Gastrocnemius medialis (tissue), 4 donors: ENCODE measurements around the gene EPB41L4B.

Source experiments
- POLR2A ChIP-seq, 2 donors: fragments of 450-650 bp; IDR thresholded peaks; one replicate each; pipeline ENCODE4 v1.6.1; 2017; ENCODE audit warnings: antibody characterized with exemption in 2 of 2, mild to moderate bottlenecking in 2 of 2, moderate library complexity in 2 of 2
- TF ChIP-seq, protein P1 (sequence below), 5 experiments: fragments of 450-650 bp in 3 of 5; fragments of 200-600 bp in 2 of 5; sonication (generic) in 2 of 5; IDR thresholded peaks in 4 of 5; conservative IDR thresholded peaks in 1 of 5; 1 replicate in 4 of 5; 2 replicates in 1 of 5; pipeline ENCODE4 v1.5.1; 2016 to 2019; ENCODE audit warnings: antibody characterized with exemption in 5 of 5, mild to moderate bottlenecking in 3 of 5, moderate library complexity in 3 of 5

DNA sequence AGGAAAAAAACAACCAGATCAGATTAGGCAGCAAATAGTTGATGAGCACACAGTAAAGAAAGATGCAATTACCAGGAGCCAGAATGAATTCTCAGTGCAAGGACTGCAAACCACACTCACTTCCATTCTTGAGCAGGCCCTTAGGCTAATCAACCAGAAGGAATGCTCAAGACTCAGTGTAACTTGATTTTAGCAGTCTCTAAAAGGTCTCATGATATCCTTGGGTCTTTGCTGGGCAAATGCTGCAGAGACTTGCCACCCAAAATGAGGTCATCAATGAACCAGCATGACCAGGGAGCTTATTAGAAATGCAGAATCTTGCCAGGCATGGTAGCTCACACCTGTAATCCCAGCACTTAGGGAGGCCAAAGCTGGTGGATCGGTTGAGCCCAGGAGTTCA is 181.0 kb downstream of the EPB41L4B start:
- TF ChIP-seq, protein P1, sequence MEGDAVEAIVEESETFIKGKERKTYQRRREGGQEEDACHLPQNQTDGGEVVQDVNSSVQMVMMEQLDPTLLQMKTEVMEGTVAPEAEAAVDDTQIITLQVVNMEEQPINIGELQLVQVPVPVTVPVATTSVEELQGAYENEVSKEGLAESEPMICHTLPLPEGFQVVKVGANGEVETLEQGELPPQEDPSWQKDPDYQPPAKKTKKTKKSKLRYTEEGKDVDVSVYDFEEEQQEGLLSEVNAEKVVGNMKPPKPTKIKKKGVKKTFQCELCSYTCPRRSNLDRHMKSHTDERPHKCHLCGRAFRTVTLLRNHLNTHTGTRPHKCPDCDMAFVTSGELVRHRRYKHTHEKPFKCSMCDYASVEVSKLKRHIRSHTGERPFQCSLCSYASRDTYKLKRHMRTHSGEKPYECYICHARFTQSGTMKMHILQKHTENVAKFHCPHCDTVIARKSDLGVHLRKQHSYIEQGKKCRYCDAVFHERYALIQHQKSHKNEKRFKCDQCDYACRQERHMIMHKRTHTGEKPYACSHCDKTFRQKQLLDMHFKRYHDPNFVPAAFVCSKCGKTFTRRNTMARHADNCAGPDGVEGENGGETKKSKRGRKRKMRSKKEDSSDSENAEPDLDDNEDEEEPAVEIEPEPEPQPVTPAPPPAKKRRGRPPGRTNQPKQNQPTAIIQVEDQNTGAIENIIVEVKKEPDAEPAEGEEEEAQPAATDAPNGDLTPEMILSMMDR (IDR thresholded peaks at IDR 0.05 in 4 of 5, conservative IDR thresholded peaks at IDR 0.05 in 1 of 5): no peak
- TF ChIP-seq POLR2A (IDR thresholded peaks at IDR 0.05): no peak
